OCI-LY1 (cell line): ENCODE results near the gene ALDH1A3.

Source experiments
- CTCF ChIP-seq: fragments of 200-600 bp; sonication (generic), shearing (Covaris generic); IDR thresholded peaks from 2 replicates; pipeline ENCODE4 v1.5.1; 2017; ENCODE audit warnings: mild to moderate bottlenecking, antibody characterized with exemption, low read length, moderate library complexity, mixed read lengths
- EZH2 ChIP-seq: fragments of 200-600 bp; sonication (generic), shearing (Covaris generic); IDR thresholded peaks from 2 replicates; pipeline ENCODE4 v1.8.0; 2017; ENCODE audit warnings: borderline replicate concordance, mixed run types, mild to moderate bottlenecking, antibody characterized with exemption, low read length, moderate library complexity, mixed read lengths

- TF ChIP-seq CTCF (no peak), EZH2 (no peak)
Observed at GRCh38 chr15:100911086-100911485, 31.5 kb downstream of the ALDH1A3 start.
